ENCODE results near the gene BTBD17.

DNA sequence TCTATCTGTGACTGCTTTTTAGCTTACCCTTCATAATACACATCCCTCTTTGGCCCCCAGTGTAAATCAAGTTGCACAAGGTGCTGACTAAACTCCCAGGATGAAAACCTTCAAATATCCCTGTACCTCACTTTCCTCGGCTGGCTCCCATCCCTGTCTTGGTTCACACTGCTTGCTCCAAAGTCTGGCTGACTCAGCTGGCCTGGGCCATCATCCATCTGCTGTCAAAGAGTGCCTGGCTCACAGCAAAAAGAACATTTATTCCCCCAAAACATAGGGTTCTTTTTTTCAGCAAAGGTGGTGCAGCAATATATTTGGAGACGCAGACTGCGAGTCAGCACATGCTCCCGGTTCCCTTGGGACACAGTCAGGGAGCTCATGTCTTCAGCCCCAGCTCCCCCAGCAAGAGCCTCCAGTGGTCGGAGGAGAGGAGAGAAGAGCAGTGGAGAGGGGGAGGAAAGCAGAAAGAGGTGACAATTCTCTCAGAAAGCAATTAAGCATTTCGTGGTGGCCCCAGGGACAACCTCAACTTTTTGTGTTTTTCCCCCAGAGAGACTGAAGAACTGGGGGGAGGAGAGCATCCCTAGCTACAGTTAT lies 31.8 kb upstream of the BTBD17 start:
- TF ChIP-seq, protein P1, sequence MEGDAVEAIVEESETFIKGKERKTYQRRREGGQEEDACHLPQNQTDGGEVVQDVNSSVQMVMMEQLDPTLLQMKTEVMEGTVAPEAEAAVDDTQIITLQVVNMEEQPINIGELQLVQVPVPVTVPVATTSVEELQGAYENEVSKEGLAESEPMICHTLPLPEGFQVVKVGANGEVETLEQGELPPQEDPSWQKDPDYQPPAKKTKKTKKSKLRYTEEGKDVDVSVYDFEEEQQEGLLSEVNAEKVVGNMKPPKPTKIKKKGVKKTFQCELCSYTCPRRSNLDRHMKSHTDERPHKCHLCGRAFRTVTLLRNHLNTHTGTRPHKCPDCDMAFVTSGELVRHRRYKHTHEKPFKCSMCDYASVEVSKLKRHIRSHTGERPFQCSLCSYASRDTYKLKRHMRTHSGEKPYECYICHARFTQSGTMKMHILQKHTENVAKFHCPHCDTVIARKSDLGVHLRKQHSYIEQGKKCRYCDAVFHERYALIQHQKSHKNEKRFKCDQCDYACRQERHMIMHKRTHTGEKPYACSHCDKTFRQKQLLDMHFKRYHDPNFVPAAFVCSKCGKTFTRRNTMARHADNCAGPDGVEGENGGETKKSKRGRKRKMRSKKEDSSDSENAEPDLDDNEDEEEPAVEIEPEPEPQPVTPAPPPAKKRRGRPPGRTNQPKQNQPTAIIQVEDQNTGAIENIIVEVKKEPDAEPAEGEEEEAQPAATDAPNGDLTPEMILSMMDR (conservative IDR thresholded peaks at IDR 0.05; ENCODE audit: low read length): no peak
- no peak for TF ChIP-seq EZH2phosphoT487 (IDR thresholded peaks at IDR 0.05; ENCODE audit: borderline replicate concordance)

Measured in Loucy (cell line).